Memory B cell (primary cell): ENCODE measurements around the gene PTPRK.
A peak's percentile ranks its signal among the peaks of the same experiment; 100 is the strongest.

ENCODE experiments used
- ATAC-seq: fragments of 150-1000 bp; cut with Tn5 transposase; 2 replicates; pipeline ENCODE4 v1.10.0; 2021; ENCODE audit warnings: low read depth, mild to moderate bottlenecking, moderate library complexity
- DNase-seq, 2 donors: peaks; one replicate each; pipeline ENCODE4 v3.0.0; 2022; ENCODE audit warnings: low spot score in 2 of 2
- H3K27ac Mint-ChIP-seq: one replicate; pipeline ENCODE4 v1.8.0; 2022; ENCODE audit warnings: mild to moderate bottlenecking, moderate library complexity, mixed read lengths
- H3K27me3 Mint-ChIP-seq: one replicate; pipeline ENCODE4 v1.8.0; 2022; ENCODE audit warnings: mixed read lengths
- H3K36me3 Mint-ChIP-seq: one replicate; pipeline ENCODE4 v1.8.0; 2022; ENCODE audit warnings: mild to moderate bottlenecking, mixed read lengths
- H3K4me1 Mint-ChIP-seq: one replicate; pipeline ENCODE4 v1.8.0; 2022; ENCODE audit warnings: mixed read lengths
- H3K4me3 Mint-ChIP-seq: one replicate; pipeline ENCODE4 v1.8.0; 2022; ENCODE audit warnings: mild to moderate bottlenecking, moderate library complexity, mixed read lengths
- H3K9me3 Mint-ChIP-seq: one replicate; pipeline ENCODE4 v1.8.0; 2022; ENCODE audit warnings: mixed read lengths

PTPRK gene

DNA sequence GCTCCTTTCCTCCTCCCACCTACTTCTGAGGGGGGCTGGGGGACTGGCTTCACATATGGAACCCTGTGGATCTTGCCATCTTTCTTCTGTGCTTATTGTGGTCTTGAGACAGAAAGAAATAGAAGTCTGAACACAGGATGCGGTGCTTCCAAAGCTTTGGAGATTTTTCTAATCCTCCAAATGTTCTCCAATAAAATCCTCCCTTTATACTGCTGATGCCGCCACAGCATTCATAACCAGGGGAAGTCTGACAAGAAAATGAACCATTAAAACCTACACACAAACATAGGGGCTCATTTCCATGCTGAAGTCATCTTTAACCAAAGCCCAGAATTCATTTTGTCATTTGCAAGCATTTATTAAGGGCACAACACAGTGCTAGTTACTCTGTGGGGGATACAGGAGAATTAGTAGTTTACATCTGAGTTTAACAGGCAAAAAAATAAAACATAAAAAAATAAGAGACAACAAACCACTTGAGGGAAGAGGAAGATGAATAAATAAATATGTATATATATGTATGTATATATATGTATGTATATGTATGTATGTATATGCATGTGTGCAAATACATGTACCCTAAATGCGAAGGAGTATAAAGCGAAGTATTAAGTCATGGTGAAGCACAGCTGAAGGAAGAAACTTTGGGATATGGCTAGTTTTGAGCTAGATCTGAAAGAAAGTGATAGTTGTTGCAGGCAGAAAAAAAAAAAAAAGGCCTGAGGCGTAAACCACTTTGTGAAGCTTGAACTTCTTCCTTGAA, 5.9 kb upstream of the PTPRK start:
- Mint-ChIP-seq H3K4me1 (no peaks in the 10 kb centered on the region), H3K27me3 (peaks cover 2% of the 10 kb centered on the region), H3K27ac (no peak overlapping the region), H3K4me3 (no peak overlapping the region), H3K9me3 (no peaks in the 10 kb centered on the region), H3K36me3 (no peaks in the 10 kb centered on the region)
- ATAC-seq (no peak), DNase-seq (no peak)

- no peaks in the 10 kb centered on the region for H3K9me3 Mint-ChIP-seq
- peaks cover 4% of the 10 kb centered on the region for H3K27me3 Mint-ChIP-seq
- peaks cover 3% of the 10 kb centered on the region for H3K4me1 Mint-ChIP-seq
- no peaks in the 10 kb centered on the region for H3K36me3 Mint-ChIP-seq
- no peak for DNase-seq
- ATAC-seq = no peak
- H3K4me3 Mint-ChIP-seq = no peak overlapping the region
- no peak overlapping the region for H3K27ac Mint-ChIP-seq
Measured at GRCh38 chr6:128525406-128525805, 5.0 kb upstream of the PTPRK start.

DNA sequence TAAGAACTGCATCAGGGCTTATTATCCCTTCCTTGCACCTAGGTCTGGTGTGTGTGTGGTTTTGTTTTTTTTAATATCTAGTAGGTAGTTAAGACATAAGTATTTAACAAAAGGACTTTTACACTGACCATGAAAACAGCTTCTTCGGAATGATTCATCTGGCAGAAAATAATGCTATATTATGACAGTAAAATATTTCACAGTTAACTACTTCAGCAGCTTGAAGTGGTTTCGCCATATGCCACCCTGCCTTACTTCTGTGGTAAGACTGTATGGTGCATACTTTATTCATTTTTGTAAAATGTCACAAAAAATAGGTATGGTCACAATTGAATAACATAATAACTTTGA, 858 bp upstream of the PTPRK start:
- no peaks in the 10 kb centered on the region for H3K36me3 Mint-ChIP-seq
- DNase-seq (no peak), ATAC-seq (no peak)
- H3K9me3 Mint-ChIP-seq = no peaks in the 10 kb centered on the region
- peak overlapping the region; percentile 75 for H3K4me3 Mint-ChIP-seq
- no peak overlapping the region for H3K27ac Mint-ChIP-seq
- peaks cover 13% of the 10 kb centered on the region for H3K27me3 Mint-ChIP-seq
- H3K4me1 Mint-ChIP-seq = peaks cover 14% of the 10 kb centered on the region

GRCh38 chr6:128519931-128520435, 416 bp downstream of the PTPRK start:
- DNase-seq (peak in 1 of 2 donors; percentile 17), ATAC-seq (peak; percentile 16)
- H3K4me3 Mint-ChIP-seq = peak overlapping the region; percentile 87
- H3K27me3 Mint-ChIP-seq = peaks cover 18% of the 10 kb centered on the region
- no peaks in the 10 kb centered on the region for H3K36me3 Mint-ChIP-seq
- H3K4me1 Mint-ChIP-seq = peaks cover 14% of the 10 kb centered on the region
- no peak overlapping the region for H3K27ac Mint-ChIP-seq
- no peaks in the 10 kb centered on the region for H3K9me3 Mint-ChIP-seq

DNA sequence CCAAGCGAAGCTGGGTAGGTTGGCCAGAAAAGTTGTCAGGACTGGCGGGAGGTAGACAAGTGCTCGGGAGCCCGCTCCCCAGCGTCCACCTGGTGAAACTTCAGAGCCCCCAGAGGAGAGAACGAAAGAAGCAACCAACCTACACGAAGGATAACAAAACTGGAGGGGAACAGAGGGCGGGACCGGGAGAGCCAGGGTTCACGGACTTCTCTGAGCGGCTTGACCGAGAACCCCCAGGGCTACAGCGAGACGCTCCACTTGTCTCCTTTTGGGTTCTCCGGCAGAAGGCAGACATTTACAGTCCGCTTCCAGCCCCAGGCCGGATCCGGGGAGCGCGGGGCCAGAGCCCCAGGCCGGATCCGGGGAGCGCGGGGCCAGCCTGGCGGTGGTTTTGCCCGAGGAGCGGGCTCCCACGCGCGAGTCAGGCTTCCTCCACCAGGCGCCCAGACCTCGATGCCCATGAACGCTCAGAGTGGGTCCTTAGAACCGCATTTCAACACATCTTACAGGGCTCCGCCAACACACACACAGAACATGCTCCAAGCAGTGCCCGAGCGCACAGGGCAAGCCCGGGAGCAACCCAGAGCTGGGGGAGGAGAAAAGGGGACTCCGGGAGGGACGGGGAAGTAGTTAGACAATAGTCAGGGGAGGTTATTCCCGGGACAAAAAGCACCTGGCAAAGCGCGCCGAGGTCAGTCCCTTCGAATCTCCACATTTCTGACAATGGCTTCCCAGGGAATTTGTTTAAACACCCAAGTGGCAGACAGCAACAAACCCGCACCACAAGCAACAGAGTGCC, 1.1 kb downstream of the PTPRK start:
- H3K36me3 Mint-ChIP-seq = no peaks in the 10 kb centered on the region
- H3K27me3 Mint-ChIP-seq = peaks cover 18% of the 10 kb centered on the region
- H3K9me3 Mint-ChIP-seq = no peaks in the 10 kb centered on the region
- no peak for DNase-seq
- peak overlapping the region; percentile 87 for H3K4me3 Mint-ChIP-seq
- H3K4me1 Mint-ChIP-seq = peaks cover 14% of the 10 kb centered on the region
- H3K27ac Mint-ChIP-seq = no peak overlapping the region
- no peak for ATAC-seq

GRCh38 chr6:128518434-128519131, 1.8 kb downstream of the PTPRK start:
- no peaks in the 10 kb centered on the region for H3K36me3 Mint-ChIP-seq
- H3K4me1 Mint-ChIP-seq = peaks cover 14% of the 10 kb centered on the region
- ATAC-seq = no peak
- H3K9me3 Mint-ChIP-seq = no peaks in the 10 kb centered on the region
- peaks cover 18% of the 10 kb centered on the region for H3K27me3 Mint-ChIP-seq
- DNase-seq = no peak
- H3K27ac Mint-ChIP-seq = no peak overlapping the region
- H3K4me3 Mint-ChIP-seq = peak overlapping the region; percentile 49

- ATAC-seq = no peak
- peaks cover 14% of the 10 kb centered on the region for H3K4me1 Mint-ChIP-seq
- no peak overlapping the region for H3K4me3 Mint-ChIP-seq
- peaks cover 16% of the 10 kb centered on the region for H3K27me3 Mint-ChIP-seq
- H3K9me3 Mint-ChIP-seq = no peaks in the 10 kb centered on the region
- no peaks in the 10 kb centered on the region for H3K36me3 Mint-ChIP-seq
- no peak for DNase-seq
- no peak overlapping the region for H3K27ac Mint-ChIP-seq
Measured at GRCh38 chr6:128517124-128517523, 3.3 kb downstream of the PTPRK start.

DNA sequence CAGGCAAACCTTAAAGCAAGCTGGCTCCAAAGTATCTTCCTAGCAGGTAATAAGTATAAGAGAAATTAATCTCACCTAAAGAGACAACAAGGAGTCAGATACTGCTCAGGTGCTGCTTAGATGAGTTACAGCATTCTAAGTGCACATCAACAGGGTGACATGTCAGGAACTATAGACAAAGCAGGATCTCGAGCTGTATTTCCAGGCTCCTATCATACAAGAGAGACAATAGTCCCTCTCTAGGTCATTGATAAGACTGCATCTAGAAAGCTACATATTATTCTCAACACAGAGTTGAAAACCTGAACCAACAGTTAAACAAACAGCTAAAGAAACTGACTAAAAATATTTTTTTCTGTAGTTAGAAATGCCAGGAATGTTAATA, 3.9 kb downstream of the PTPRK start:
- H3K4me1 Mint-ChIP-seq = peaks cover 14% of the 10 kb centered on the region
- H3K27me3 Mint-ChIP-seq = peaks cover 16% of the 10 kb centered on the region
- no peaks in the 10 kb centered on the region for H3K36me3 Mint-ChIP-seq
- no peaks in the 10 kb centered on the region for H3K9me3 Mint-ChIP-seq
- DNase-seq = no peak
- no peak overlapping the region for H3K27ac Mint-ChIP-seq
- H3K4me3 Mint-ChIP-seq = no peak overlapping the region
- ATAC-seq = no peak

- Mint-ChIP-seq H3K9me3 (no peaks in the 10 kb centered on the region), H3K4me3 (no peak overlapping the region), H3K4me1 (peaks cover 10% of the 10 kb centered on the region), H3K27ac (no peak overlapping the region), H3K36me3 (no peaks in the 10 kb centered on the region), H3K27me3 (peaks cover 14% of the 10 kb centered on the region)
- no peak for ATAC-seq
- DNase-seq = no peak
Measured at GRCh38 chr6:128515550-128516513, 4.6 kb downstream of the PTPRK start.

- no peaks in the 10 kb centered on the region for H3K4me1 Mint-ChIP-seq
- DNase-seq (no peak), ATAC-seq (no peak)
- H3K27ac Mint-ChIP-seq = no peak overlapping the region
- H3K27me3 Mint-ChIP-seq = peaks cover 10% of the 10 kb centered on the region
- H3K36me3 Mint-ChIP-seq = no peaks in the 10 kb centered on the region
- H3K4me3 Mint-ChIP-seq = no peak overlapping the region
- no peaks in the 10 kb centered on the region for H3K9me3 Mint-ChIP-seq
Measured at GRCh38 chr6:128513878-128514277, 6.5 kb downstream of the PTPRK start.

- Mint-ChIP-seq H3K9me3 (no peaks in the 10 kb centered on the region), H3K36me3 (no peaks in the 10 kb centered on the region), H3K27ac (no peak overlapping the region), H3K27me3 (peaks cover 7% of the 10 kb centered on the region), H3K4me3 (no peak overlapping the region), H3K4me1 (no peaks in the 10 kb centered on the region)
- DNase-seq = no peak
- ATAC-seq = no peak
Measured at GRCh38 chr6:128512296-128512695, 8.1 kb downstream of the PTPRK start.

GRCh38 chr6:128511506-128511905, 8.9 kb downstream of the PTPRK start:
- Mint-ChIP-seq H3K27ac (no peak overlapping the region), H3K36me3 (no peaks in the 10 kb centered on the region), H3K27me3 (peaks cover 5% of the 10 kb centered on the region), H3K9me3 (no peaks in the 10 kb centered on the region), H3K4me3 (no peak overlapping the region), H3K4me1 (no peaks in the 10 kb centered on the region)
- no peak for DNase-seq
- no peak for ATAC-seq

DNA sequence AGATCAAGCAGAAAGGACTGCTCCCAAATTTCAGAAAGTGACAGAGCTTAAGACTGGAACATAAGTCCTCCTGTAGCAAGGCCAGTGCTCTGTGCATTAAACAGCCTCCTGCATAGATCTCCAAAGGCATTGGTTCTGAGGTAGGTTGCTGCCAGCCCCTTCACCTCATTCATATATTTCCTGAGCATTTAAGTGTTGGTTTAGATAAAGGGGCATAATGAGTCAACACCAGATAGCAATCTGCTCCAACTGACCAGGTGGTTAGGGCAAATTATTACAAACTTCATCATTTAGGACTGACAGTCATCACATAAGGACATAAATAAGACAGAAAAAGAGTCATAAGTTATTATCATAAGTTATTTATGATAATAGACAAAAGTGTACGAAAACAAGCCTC, 10.7 kb downstream of the PTPRK start:
- no peaks in the 10 kb centered on the region for H3K36me3 Mint-ChIP-seq
- no peak overlapping the region for H3K27ac Mint-ChIP-seq
- no peaks in the 10 kb centered on the region for H3K27me3 Mint-ChIP-seq
- no peaks in the 10 kb centered on the region for H3K4me1 Mint-ChIP-seq
- H3K9me3 Mint-ChIP-seq = no peaks in the 10 kb centered on the region
- no peak for ATAC-seq
- no peak for DNase-seq
- no peak overlapping the region for H3K4me3 Mint-ChIP-seq
